ENCODE results near the gene CSMD2.

Gene CSMD2

DNA sequence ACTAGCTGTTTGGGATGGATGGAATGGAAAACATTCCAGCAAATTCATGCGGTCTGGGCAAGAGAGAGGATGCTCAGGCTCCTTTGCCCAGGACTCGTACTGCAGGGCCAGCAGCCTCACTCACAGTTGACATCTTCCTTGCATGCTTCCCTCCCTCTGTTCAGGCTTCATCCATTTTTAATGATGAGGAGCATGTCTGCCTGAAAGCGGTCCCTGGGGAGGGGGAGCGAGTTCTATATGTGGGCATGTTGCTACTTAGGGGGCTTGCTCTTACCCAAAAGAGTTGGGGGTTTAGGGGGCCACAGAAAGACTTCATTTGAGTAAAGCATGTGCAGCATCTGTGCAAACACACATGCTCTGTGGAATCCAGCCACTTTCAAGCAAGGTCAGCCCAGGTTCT is 203.0 kb downstream of the CSMD2 start:
- ATAC-seq (replicated peaks) (no peak), DNase-seq (no peak)
- H3K27ac Mint-ChIP-seq = no peak overlapping the region
- no peak overlapping the region for H3K4me3 Mint-ChIP-seq
- peaks cover 23 to 66% of the 10 kb centered on the region in 2 donors for H3K27me3 Mint-ChIP-seq
- no peaks in the 10 kb centered on the region for H3K9me3 Mint-ChIP-seq
- H3K36me3 Mint-ChIP-seq (ENCODE audit: insufficient read depth) = no peaks in the 10 kb centered on the region
- H3K4me1 Mint-ChIP-seq (ENCODE audit: low read depth in 2 of 2) = no peaks in the 10 kb centered on the region

GRCh38 chr1:33960188-33960895 is 204.7 kb downstream of the CSMD2 start:
- Mint-ChIP-seq H3K4me3 (no peak overlapping the region), H3K36me3 (ENCODE audit: insufficient read depth) (no peaks in the 10 kb centered on the region), H3K27ac (no peak overlapping the region), H3K4me1 (ENCODE audit: low read depth in 2 of 2) (no peaks in the 10 kb centered on the region), H3K27me3 (peaks cover 15 to 60% of the 10 kb centered on the region in 2 donors), H3K9me3 (no peaks in the 10 kb centered on the region)
- ATAC-seq (replicated peaks) (no peak), DNase-seq (no peak)

DNA sequence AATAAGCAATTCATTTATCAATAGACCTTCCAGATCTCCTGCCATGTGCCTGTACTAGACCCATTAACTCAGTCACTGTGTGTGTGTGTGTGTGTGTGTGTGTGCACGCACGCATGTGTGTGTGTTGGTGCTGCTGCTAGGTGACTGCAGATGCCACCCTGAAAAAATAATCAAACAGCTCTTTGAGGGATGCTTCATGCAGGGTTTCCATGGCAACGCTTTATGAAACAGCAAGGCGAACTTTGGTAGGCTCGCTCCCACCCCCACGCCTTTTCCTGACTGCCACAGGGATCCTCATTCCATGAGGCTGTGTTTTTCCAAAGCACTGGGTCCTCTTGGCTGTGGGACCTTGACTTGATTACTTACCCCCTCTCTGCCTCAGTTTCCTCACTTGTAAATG is 207.2 kb downstream of the CSMD2 start:
- Mint-ChIP-seq H3K4me3 (no peak overlapping the region), H3K27me3 (peaks cover 15 to 56% of the 10 kb centered on the region in 2 donors), H3K4me1 (ENCODE audit: low read depth in 2 of 2) (no peaks in the 10 kb centered on the region), H3K36me3 (ENCODE audit: insufficient read depth) (no peaks in the 10 kb centered on the region), H3K9me3 (no peaks in the 10 kb centered on the region), H3K27ac (no peak overlapping the region)
- ATAC-seq (replicated peaks) = no peak
- no peak for DNase-seq

- no peak for ATAC-seq (replicated peaks)
- peaks cover 8 to 34% of the 10 kb centered on the region in 2 donors for H3K27me3 Mint-ChIP-seq
- no peak overlapping the region for H3K27ac Mint-ChIP-seq
- no peaks in the 10 kb centered on the region for H3K36me3 Mint-ChIP-seq (ENCODE audit: insufficient read depth)
- no peaks in the 10 kb centered on the region for H3K9me3 Mint-ChIP-seq
- H3K4me3 Mint-ChIP-seq = no peak overlapping the region
- DNase-seq = no peak
- H3K4me1 Mint-ChIP-seq (ENCODE audit: low read depth in 2 of 2) = no peaks in the 10 kb centered on the region
These were observed 209.9 kb downstream of the CSMD2 start for GRCh38 chr1:33955096-33955495.

DNA sequence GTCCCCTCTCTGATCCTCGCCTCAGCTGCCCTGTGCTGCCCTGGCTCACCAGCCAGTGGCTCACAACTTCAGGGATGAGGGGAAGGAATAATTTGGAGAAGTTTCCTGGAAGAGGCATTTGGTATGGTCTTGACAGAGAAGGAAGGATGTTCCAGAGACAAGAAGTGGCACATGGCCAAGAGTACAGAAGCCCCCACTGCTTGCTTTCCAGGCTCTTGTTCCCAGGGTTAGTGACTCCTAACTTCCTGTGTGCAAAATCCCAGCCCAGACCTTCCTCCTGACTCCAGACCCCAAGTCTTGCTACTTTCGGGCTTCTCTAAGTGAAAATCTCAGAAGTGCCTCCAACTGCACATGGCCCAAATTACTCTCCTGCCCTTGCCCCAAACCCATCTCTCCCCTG is 215.5 kb downstream of the CSMD2 start:
- no peaks in the 10 kb centered on the region for H3K9me3 Mint-ChIP-seq
- no peak for DNase-seq
- no peak overlapping the region for H3K27ac Mint-ChIP-seq
- peaks cover 5 to 8% of the 10 kb centered on the region in 2 donors for H3K27me3 Mint-ChIP-seq
- H3K4me3 Mint-ChIP-seq = no peak overlapping the region
- no peak for ATAC-seq (replicated peaks)
- no peaks in the 10 kb centered on the region for H3K4me1 Mint-ChIP-seq (ENCODE audit: low read depth in 2 of 2)
- H3K36me3 Mint-ChIP-seq (ENCODE audit: insufficient read depth) = no peaks in the 10 kb centered on the region

DNA sequence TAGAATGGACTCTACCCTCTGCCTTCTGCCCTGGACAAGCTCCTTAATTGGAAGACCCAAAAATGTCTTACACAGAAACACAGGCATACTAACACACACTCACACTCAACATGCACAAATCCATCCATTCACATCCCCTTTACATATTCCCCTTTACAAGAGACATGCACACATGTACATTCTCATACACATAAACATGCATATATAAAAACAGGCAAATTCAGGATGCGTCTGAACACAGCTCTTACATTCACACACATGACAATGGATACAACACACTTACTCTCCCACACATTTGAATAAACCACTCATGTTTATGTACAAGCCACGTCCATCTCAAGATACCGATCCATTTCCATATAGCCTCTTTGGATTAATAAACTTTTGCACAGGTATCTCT is 216.7 kb downstream of the CSMD2 start:
- no peaks in the 10 kb centered on the region for H3K4me1 Mint-ChIP-seq (ENCODE audit: low read depth in 2 of 2)

DNA sequence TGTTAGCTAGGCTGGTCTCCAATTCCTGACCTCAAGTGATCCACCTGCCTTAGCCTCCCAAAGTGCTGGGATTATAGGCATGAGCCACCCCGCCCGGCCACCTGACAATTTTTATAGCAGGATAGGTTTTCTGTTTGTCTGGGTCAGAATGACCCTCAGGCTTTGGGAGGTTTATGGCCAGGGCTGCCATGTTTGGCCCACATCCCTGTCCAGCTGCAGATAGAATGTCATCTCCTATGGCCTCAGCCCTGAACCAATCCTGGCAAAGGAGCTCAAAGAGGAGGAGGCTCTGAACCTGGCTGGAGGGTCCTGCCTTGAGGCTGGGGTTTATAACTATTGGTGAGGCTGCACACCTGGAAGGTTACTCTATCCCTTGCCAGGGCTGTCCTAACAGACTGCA is 218.2 kb downstream of the CSMD2 start:
- H3K9me3 Mint-ChIP-seq = no peaks in the 10 kb centered on the region
- no peak overlapping the region for H3K4me3 Mint-ChIP-seq
- H3K4me1 Mint-ChIP-seq (ENCODE audit: low read depth in 2 of 2) = no peaks in the 10 kb centered on the region
- no peak overlapping the region for H3K27ac Mint-ChIP-seq
- no peaks in the 10 kb centered on the region for H3K36me3 Mint-ChIP-seq (ENCODE audit: insufficient read depth)
- H3K27me3 Mint-ChIP-seq = peaks cover 0 to 8% of the 10 kb centered on the region in 2 donors
- ATAC-seq (replicated peaks) (no peak), DNase-seq (no peak)

More for the DNA sequence above, 216.7 kb downstream of the CSMD2 start:
- no peak overlapping the region for H3K27ac Mint-ChIP-seq
- no peaks in the 10 kb centered on the region for H3K9me3 Mint-ChIP-seq
- DNase-seq = no peak
- H3K4me3 Mint-ChIP-seq = no peak overlapping the region
- no peaks in the 10 kb centered on the region for H3K36me3 Mint-ChIP-seq (ENCODE audit: insufficient read depth)
- ATAC-seq (replicated peaks) = no peak
- H3K27me3 Mint-ChIP-seq = peaks cover 0 to 8% of the 10 kb centered on the region in 2 donors

DNA sequence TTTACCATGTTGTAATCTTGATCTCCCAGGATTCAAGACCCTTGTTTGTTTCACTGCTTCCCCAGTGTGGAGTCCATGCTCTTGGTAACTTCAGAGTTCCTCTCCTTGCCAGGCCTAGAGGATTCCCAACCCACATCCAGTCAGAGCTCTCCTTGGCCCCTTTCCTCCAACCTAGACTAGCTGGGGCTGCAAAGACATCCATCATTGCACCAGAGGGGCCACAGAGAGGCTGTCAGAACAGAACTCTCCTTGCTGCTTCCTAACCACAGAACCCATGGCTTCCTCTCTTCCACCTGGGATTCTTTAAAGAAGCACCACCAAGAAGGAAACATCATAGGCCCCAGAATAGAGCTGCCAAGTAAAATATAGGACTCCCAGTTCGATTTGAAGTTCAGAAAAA is 220.2 kb downstream of the CSMD2 start:
- ATAC-seq (replicated peaks) (no peak), DNase-seq (no peak)
- Mint-ChIP-seq H3K36me3 (ENCODE audit: insufficient read depth) (no peaks in the 10 kb centered on the region), H3K9me3 (no peaks in the 10 kb centered on the region), H3K27ac (no peak overlapping the region), H3K27me3 (peaks cover 0 to 8% of the 10 kb centered on the region in 2 donors), H3K4me3 (no peak overlapping the region), H3K4me1 (ENCODE audit: low read depth in 2 of 2) (no peaks in the 10 kb centered on the region)

GRCh38 chr1:33943978-33944377 is 221.1 kb downstream of the CSMD2 start:
- peaks cover 0 to 9% of the 10 kb centered on the region in 2 donors for H3K27me3 Mint-ChIP-seq

GRCh38 chr1:33932871-33933270 is 232.2 kb downstream of the CSMD2 start:
- Mint-ChIP-seq H3K4me3 (no peak overlapping the region), H3K36me3 (ENCODE audit: insufficient read depth) (no peaks in the 10 kb centered on the region), H3K4me1 (ENCODE audit: low read depth in 2 of 2) (no peaks in the 10 kb centered on the region), H3K9me3 (peaks cover 0 to 6% of the 10 kb centered on the region in 2 donors), H3K27ac (no peak overlapping the region), H3K27me3 (peaks cover 41 to 58% of the 10 kb centered on the region in 2 donors)
- ATAC-seq (replicated peaks) (no peak), DNase-seq (no peak)

More at GRCh38 chr1:33943978-33944377, 221.1 kb downstream of the CSMD2 start:
- Mint-ChIP-seq H3K36me3 (ENCODE audit: insufficient read depth) (no peaks in the 10 kb centered on the region), H3K27ac (no peak overlapping the region), H3K9me3 (peaks cover 0 to under 1% of the 10 kb centered on the region in 2 donors), H3K4me1 (ENCODE audit: low read depth in 2 of 2) (no peaks in the 10 kb centered on the region), H3K4me3 (no peak overlapping the region)
- DNase-seq = no peak
- ATAC-seq (replicated peaks) = no peak

DNA sequence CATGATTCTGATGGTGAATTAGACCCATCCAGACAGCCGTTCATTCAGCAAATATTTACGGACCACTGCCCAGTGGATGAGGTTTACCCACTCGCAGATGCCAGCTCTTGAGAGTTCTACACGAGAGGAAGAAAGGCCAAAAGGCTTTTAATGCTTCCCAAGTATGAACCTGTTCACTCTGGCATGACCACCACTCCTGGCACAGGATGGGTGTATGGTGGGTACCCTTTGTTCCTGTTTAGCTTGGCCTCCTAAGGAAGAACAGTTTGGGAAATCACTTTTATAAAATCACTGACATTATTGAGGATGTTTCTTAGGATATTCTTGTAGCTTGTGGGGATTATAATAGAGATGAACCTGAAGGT is 233.9 kb downstream of the CSMD2 start:
- Mint-ChIP-seq H3K9me3 (peaks cover 0 to 6% of the 10 kb centered on the region in 2 donors), H3K27ac (no peak overlapping the region), H3K27me3 (peaks cover 41 to 58% of the 10 kb centered on the region in 2 donors), H3K4me3 (no peak overlapping the region), H3K4me1 (ENCODE audit: low read depth in 2 of 2) (no peaks in the 10 kb centered on the region), H3K36me3 (ENCODE audit: insufficient read depth) (no peaks in the 10 kb centered on the region)
- DNase-seq (no peak), ATAC-seq (replicated peaks) (no peak)

GRCh38 chr1:33930346-33931110 is 234.5 kb downstream of the CSMD2 start:
- H3K9me3 Mint-ChIP-seq = peaks cover 0 to 6% of the 10 kb centered on the region in 2 donors
- H3K27ac Mint-ChIP-seq = no peak overlapping the region
- H3K4me1 Mint-ChIP-seq (ENCODE audit: low read depth in 2 of 2) = no peaks in the 10 kb centered on the region
- DNase-seq (no peak), ATAC-seq (replicated peaks) (no peak)
- no peak overlapping the region for H3K4me3 Mint-ChIP-seq
- H3K36me3 Mint-ChIP-seq (ENCODE audit: insufficient read depth) = no peaks in the 10 kb centered on the region
- H3K27me3 Mint-ChIP-seq = peaks cover 41 to 57% of the 10 kb centered on the region in 2 donors

DNA sequence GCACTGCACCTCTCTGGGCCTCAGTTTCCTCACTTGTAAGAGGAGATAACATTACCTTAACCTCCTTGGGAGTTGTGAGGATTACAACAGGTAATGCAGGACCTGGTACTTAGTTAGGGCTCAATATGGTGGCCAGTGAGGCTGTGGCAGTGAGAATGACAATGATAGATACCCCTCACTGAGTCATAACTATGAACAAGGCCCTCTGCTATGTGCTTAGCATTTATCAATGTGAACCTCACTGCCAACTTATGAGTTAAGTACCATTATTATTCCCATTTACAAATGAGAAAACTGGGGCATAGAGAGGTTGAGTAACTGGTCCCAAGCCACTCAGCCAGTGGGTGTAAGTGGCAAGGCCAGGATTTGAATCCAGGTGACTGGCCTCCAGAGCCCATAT is 236.8 kb downstream of the CSMD2 start:
- no peak overlapping the region for H3K4me3 Mint-ChIP-seq
- ATAC-seq (replicated peaks) (no peak), DNase-seq (no peak)
- H3K36me3 Mint-ChIP-seq (ENCODE audit: insufficient read depth) = no peaks in the 10 kb centered on the region
- peaks cover 0 to 6% of the 10 kb centered on the region in 2 donors for H3K9me3 Mint-ChIP-seq
- H3K27me3 Mint-ChIP-seq = peaks cover 34 to 41% of the 10 kb centered on the region in 2 donors
- H3K4me1 Mint-ChIP-seq (ENCODE audit: low read depth in 2 of 2) = no peaks in the 10 kb centered on the region
- no peak overlapping the region for H3K27ac Mint-ChIP-seq

- Mint-ChIP-seq H3K4me1 (ENCODE audit: low read depth in 2 of 2) (no peaks in the 10 kb centered on the region), H3K36me3 (ENCODE audit: insufficient read depth) (no peaks in the 10 kb centered on the region), H3K4me3 (no peak overlapping the region), H3K9me3 (peaks cover 0 to 6% of the 10 kb centered on the region in 2 donors), H3K27me3 (peaks cover 30 to 35% of the 10 kb centered on the region in 2 donors), H3K27ac (no peak overlapping the region)
- DNase-seq = no peak
- no peak for ATAC-seq (replicated peaks)
These were observed 237.3 kb downstream of the CSMD2 start for GRCh38 chr1:33927721-33928120.

All from effector memory CD8-positive, alpha-beta T cell (primary cell).